Measurements from ENCODE around the gene AGO1. TPM values are rescaled to one million over a fixed set of nuclear protein-coding genes. Genes with fewer than 3 reads are reported as not detected.
A peak's percentile ranks its signal among the peaks of the same experiment; 100 is the strongest.

Gene AGO1
- total and polyA plus RNA-seq, 2 of the 13 experiments (the other 11 are each of a cell fraction or from before 2014, with no cell fraction given): 9.2 to 18.6 TPM

- TF ChIP-seq ZNF503 (CRISPR knock-in tag; IDR thresholded peaks at IDR 0.05) (0 out of 2 replicates have a peak, but pooled peaks have one; percentile 35), ZMYM2 (CRISPR knock-in tag; IDR thresholded peaks at IDR 0.05) (no peak), ZBTB1 (CRISPR knock-in tag; IDR thresholded peaks at IDR 0.05; ENCODE audit: borderline replicate concordance) (no peak), ZNF772 (CRISPR knock-in tag; IDR thresholded peaks at IDR 0.05) (no peak), CREB1 (IDR thresholded peaks at IDR 0.05) (no peak), CREB1 (CRISPR knock-in tag; IDR thresholded peaks at IDR 0.05) (peak; percentile 43; the same call in 1 of the 2 replicates), ZSCAN21 (CRISPR knock-in tag; IDR thresholded peaks at IDR 0.05; ENCODE audit: borderline replicate concordance) (0 out of 2 replicates have a peak, but pooled peaks have one; percentile 7), MAFK (conservative IDR thresholded peaks at IDR 0.05 in 1 of 2, IDR thresholded peaks at IDR 0.05 in 1 of 2; ENCODE audit: low read length in 2 of 2) (peak; percentile 90 to 95)
Measured at GRCh38 chr1:35931446-35932157, 48.6 kb downstream of the AGO1 start (continued).

GRCh38 chr1:35932158-35932636 lies 49.2 kb downstream of the AGO1 start:
- BruUV-seq (replicated peaks): TSS peak; percentile 58
- peaks cover 46% of the 10 kb centered on the region for H3K4me1 ChIP-seq (ENCODE audit: insufficient read depth, low read length)
- TF ChIP-seq ZNF180 (CRISPR knock-in tag; IDR thresholded peaks at IDR 0.05; ENCODE audit: borderline replicate concordance, low read depth): no peak
- TF ChIP-seq PATZ1 (CRISPR knock-in tag; IDR thresholded peaks at IDR 0.05): no peak
- no peak for TF ChIP-seq ZKSCAN8 (CRISPR knock-in tag; IDR thresholded peaks at IDR 0.05; ENCODE audit: borderline replicate concordance)
- TF ChIP-seq DMAP1 (CRISPR knock-in tag; IDR thresholded peaks at IDR 0.05): no peak
- TF ChIP-seq ZNF124 (CRISPR knock-in tag; IDR thresholded peaks at IDR 0.05): no peak
- TF ChIP-seq ZNF557 (CRISPR knock-in tag; IDR thresholded peaks at IDR 0.05): no peak
- no peak for TF ChIP-seq ZNF207 (IDR thresholded peaks at IDR 0.05; ENCODE audit: borderline replicate concordance)
- TF ChIP-seq ZNF335 (CRISPR knock-in tag; IDR thresholded peaks at IDR 0.05): no peak
- TF ChIP-seq ZMYM3 (CRISPR knock-in tag; IDR thresholded peaks at IDR 0.05): no peak
- TF ChIP-seq ZNF550 (CRISPR knock-in tag; IDR thresholded peaks at IDR 0.05; ENCODE audit: borderline replicate concordance): no peak

More at GRCh38 chr1:35932158-35932636, 49.2 kb downstream of the AGO1 start:
- Histone ChIP-seq H3K79me2 (ENCODE audit: insufficient read depth, low read length) (peaks cover 59% of the 10 kb centered on the region), H3K9ac (ENCODE audit: insufficient read depth, low read depth, low read length) (peak overlapping the region; percentile 94), H3K4me2 (ENCODE audit: low read depth, low read length) (peak overlapping the region; percentile 70), H3K9me3 (ENCODE audit: low read length) (no peaks in the 10 kb centered on the region), H3K36me3 (replicated peaks in 1 of 2; ENCODE audit: control insufficient read depth in 1 of 2, insufficient read depth in 2 of 2, low read length in 2 of 2) (no peaks in the 10 kb centered on the region), H3K27ac (ENCODE audit: extremely low read length, insufficient read depth, low read length) (peak overlapping the region; percentile 97), H4K20me1 (ENCODE audit: insufficient read depth, low read length) (no peaks in the 10 kb centered on the region), H3K27me3 (ENCODE audit: control insufficient read depth in 1 of 2, insufficient read depth in 2 of 2, low read length in 2 of 2) (no peaks in the 10 kb centered on the region; a peak in 1 of 5 replicates), H2AFZ (ENCODE audit: low read length) (no peak overlapping the region), H3K4me3 (replicated peaks in 1 of 3; ENCODE audit: insufficient read depth in 1 of 3, low read depth in 2 of 3, low read length in 3 of 3) (peak overlapping the region; percentile 93 to 97 (median 97))
- no peak for FAIRE-seq
- in situ Hi-C loops (cut with HindIII; ENCODE audit: extremely low pct_ligation_motif_present, low pct_unique_long_range_greater_than_20kb): no loop called here
- ATAC-seq: no peak
- WGBS (ENCODE audit: low lambda C conversion rate): 9% methylated on average over 7 of the region's 7 CpGs
- DNase-seq (ENCODE audit: low spot score): no peak
- CTCF ChIA-PET (ENCODE audit: low intra/inter-chr PET ratio, low total read pairs): no interaction called here
- POLR2A ChIA-PET: no interaction called here
- intact Hi-C loops (cut with micrococcal nuclease; ENCODE audit: unreplicated experiment): no loop called here
